Effector CD8-positive, alpha-beta T cell (primary cell): ENCODE data around the gene LGR5.

Experiments used
- DNase-seq: peaks from one replicate; lab custom pipeline; 2025; lab: John Stamatoyannopoulos, UW
- total RNA-seq, 4 experiments: gene quantifications; one replicate each; lab custom pipeline; 2026; lab: John Stamatoyannopoulos, UW

LGR5 gene
- total RNA-seq: 0 to 3.1 (median 0.35) reads per million in 4 experiments

GRCh38 chr12:71439613-71440344 is at the start of gene LGR5:
LGR5 (plus strand) TSS chr12:71439798; CDS start chr12:71440081, 283 bp downstream.
- no peak for DNase-seq

GRCh38 chr12:71392521-71393145 is 47.0 kb upstream of the LGR5 start:
- DNase-seq: no peak

- DNase-seq: no peak
Measured at GRCh38 chr12:71393625-71394024, 46.0 kb upstream of the LGR5 start.

GRCh38 chr12:71397433-71397954 is 42.1 kb upstream of the LGR5 start:
- DNase-seq: no peak

GRCh38 chr12:71399197-71399596 is 40.4 kb upstream of the LGR5 start:
- no peak for DNase-seq

GRCh38 chr12:71400481-71400880 is 39.1 kb upstream of the LGR5 start:
- DNase-seq: no peak

GRCh38 chr12:71405884-71406283 is 33.7 kb upstream of the LGR5 start:
- DNase-seq: no peak

- DNase-seq: no peak
Measured at GRCh38 chr12:71407732-71408131, 31.9 kb upstream of the LGR5 start.

GRCh38 chr12:71410844-71411243 is 28.8 kb upstream of the LGR5 start:
- no peak for DNase-seq

GRCh38 chr12:71411635-71412034 is 28.0 kb upstream of the LGR5 start:
- no peak for DNase-seq

GRCh38 chr12:71415336-71416231 is 24.0 kb upstream of the LGR5 start:
- DNase-seq: no peak

GRCh38 chr12:71417181-71417580 is 22.4 kb upstream of the LGR5 start:
- no peak for DNase-seq

GRCh38 chr12:71420775-71421406 is 18.7 kb upstream of the LGR5 start:
- no peak for DNase-seq

- no peak for DNase-seq
Measured at GRCh38 chr12:71425568-71426299, 13.9 kb upstream of the LGR5 start.

GRCh38 chr12:71426300-71427047 is 13.1 kb upstream of the LGR5 start:
- DNase-seq: no peak

GRCh38 chr12:71430756-71431155 is 8.8 kb upstream of the LGR5 start:
- DNase-seq: no peak

- no peak for DNase-seq
Measured at GRCh38 chr12:71431991-71432390, 7.6 kb upstream of the LGR5 start.

- no peak for DNase-seq
Measured at GRCh38 chr12:71432936-71433335, 6.7 kb upstream of the LGR5 start.

GRCh38 chr12:71436696-71437095 is 2.9 kb upstream of the LGR5 start:
- no peak for DNase-seq

GRCh38 chr12:71438670-71439361 is 782 bp upstream of the LGR5 start:
- DNase-seq: no peak
